ENCODE data around the gene DIRAS1. TPM values are rescaled to one million over a fixed set of nuclear protein-coding genes. Genes with fewer than 3 reads are reported as not detected.

DIRAS1 gene
- total and polyA plus RNA-seq, 2 donors (not counting 3 experiments of a cell fraction or from before 2014, with no cell fraction given): 0.09 to 0.17 TPM

- no peak overlapping the region for H3K4me3 ChIP-seq (replicated peaks in 1 of 3; ENCODE audit: insufficient read depth in 1 of 3, low read depth in 1 of 3, low read length in 3 of 3)
- dilution Hi-C loops (cut with MboI; ENCODE audit: extremely low pct_ligation_motif_present, low sequenced_read_pairs) (no loop called here), intact Hi-C loops (cut with micrococcal nuclease) (no loop called here)
- no peak overlapping the region for H3K9ac ChIP-seq (replicated peaks; ENCODE audit: extremely low read depth, insufficient read depth, low read length)
- POLR2A ChIA-PET: no interaction called here
- H3K4me2 ChIP-seq (ENCODE audit: insufficient read depth, low read length): no peak overlapping the region
- H3K9me1 ChIP-seq (replicated peaks; ENCODE audit: control insufficient read depth, extremely low read depth, insufficient read depth, low read length): no peaks in the 10 kb centered on the region
- no peak overlapping the region for H3K27ac ChIP-seq (ENCODE audit: insufficient read depth, low read depth, low read length)
- H3K27me3 ChIP-seq (ENCODE audit: control insufficient read depth in 2 of 2, insufficient read depth in 2 of 2, low read length in 2 of 2): peaks cover 0 to 2% of the 10 kb centered on the region in 2 experiments
- no peaks in the 10 kb centered on the region for H3K4me1 ChIP-seq (ENCODE audit: control insufficient read depth, extremely low read depth, insufficient read depth, low read length)
- TF ChIP-seq JUN (IDR thresholded peaks at IDR 0.05; ENCODE audit: borderline replicate concordance, insufficient read depth, insufficient read length, low read depth): no peak
- no peaks in the 10 kb centered on the region for H4K20me1 ChIP-seq (replicated peaks; ENCODE audit: control insufficient read depth, extremely low read depth, insufficient read depth, low read length)
- H3K36me3 ChIP-seq (ENCODE audit: control insufficient read depth in 2 of 2, extremely low read depth in 1 of 2, insufficient read depth in 2 of 2, low read length in 2 of 2): no peaks in the 10 kb centered on the region
- H2AFZ ChIP-seq (ENCODE audit: low read depth, low read length): no peak overlapping the region
- FAIRE-seq (no peak), DNase-seq (ENCODE audit: low read depth, low spot score) (no peak)
- CTCF ChIA-PET: no interaction called here
- no peaks in the 10 kb centered on the region for H3K79me2 ChIP-seq (ENCODE audit: control insufficient read depth, insufficient read depth, low read length)
- H3K9me3 ChIP-seq (replicated peaks; ENCODE audit: control insufficient read depth, insufficient read depth, low read length): no peaks in the 10 kb centered on the region
- no TSS peak for BruUV-seq (replicated peaks)
Measured at GRCh38 chr19:2666344-2666994, 54.7 kb downstream of the DIRAS1 start.

GRCh38 chr19:2665103-2665502, 56.1 kb downstream of the DIRAS1 start:
- Histone ChIP-seq H3K9me3 (replicated peaks; ENCODE audit: control insufficient read depth, insufficient read depth, low read length) (no peaks in the 10 kb centered on the region), H3K4me3 (replicated peaks in 1 of 3; ENCODE audit: insufficient read depth in 1 of 3, low read depth in 1 of 3, low read length in 3 of 3) (no peak overlapping the region), H3K4me1 (ENCODE audit: control insufficient read depth, extremely low read depth, insufficient read depth, low read length) (no peaks in the 10 kb centered on the region), H3K4me2 (ENCODE audit: insufficient read depth, low read length) (no peak overlapping the region), H3K9me1 (replicated peaks; ENCODE audit: control insufficient read depth, extremely low read depth, insufficient read depth, low read length) (no peaks in the 10 kb centered on the region), H3K27ac (ENCODE audit: insufficient read depth, low read depth, low read length) (no peak overlapping the region), H3K79me2 (ENCODE audit: control insufficient read depth, insufficient read depth, low read length) (no peaks in the 10 kb centered on the region), H3K9ac (replicated peaks; ENCODE audit: extremely low read depth, insufficient read depth, low read length) (no peak overlapping the region), H3K27me3 (ENCODE audit: control insufficient read depth in 2 of 2, insufficient read depth in 2 of 2, low read length in 2 of 2) (peaks cover 0 to 2% of the 10 kb centered on the region in 2 experiments), H3K36me3 (ENCODE audit: control insufficient read depth in 2 of 2, extremely low read depth in 1 of 2, insufficient read depth in 2 of 2, low read length in 2 of 2) (no peaks in the 10 kb centered on the region), H2AFZ (ENCODE audit: low read depth, low read length) (no peak overlapping the region), H4K20me1 (replicated peaks; ENCODE audit: control insufficient read depth, extremely low read depth, insufficient read depth, low read length) (no peaks in the 10 kb centered on the region)
- FAIRE-seq (no peak), DNase-seq (ENCODE audit: low read depth, low spot score) (no peak)
- CTCF ChIA-PET: no interaction called here
- intact Hi-C loops (cut with micrococcal nuclease) (no loop called here), dilution Hi-C loops (cut with MboI; ENCODE audit: extremely low pct_ligation_motif_present, low sequenced_read_pairs) (no loop called here)
- POLR2A ChIA-PET: no interaction called here
- TF ChIP-seq POLR2A (IDR thresholded peaks at IDR 0.05; ENCODE audit: low read depth, low read length): no peak
- TF ChIP-seq JUN (IDR thresholded peaks at IDR 0.05; ENCODE audit: borderline replicate concordance, insufficient read depth, insufficient read length, low read depth): no peak
- TF ChIP-seq MYC (IDR thresholded peaks at IDR 0.05; ENCODE audit: low read depth, low read length): no peak
- TF ChIP-seq FOS (IDR thresholded peaks at IDR 0.05; ENCODE audit: borderline replicate concordance, insufficient read depth, low read length): no peak
- no TSS peak for BruUV-seq (replicated peaks)

Other genes starting within 250 kb of the DIRAS1 start
- 61.3 and 75.9 TPM in 2 replicates for gene GADD45B, start 245.2 kb downstream of the DIRAS1 start, total RNA-seq
- 249 and 267 TPM in 2 replicates for gene GADD45B, start 245.2 kb downstream of the DIRAS1 start, polyA plus RNA-seq
- 0.72 and 0.84 TPM in 2 replicates for gene GNG7, start 18.7 kb downstream of the DIRAS1 start, total RNA-seq
- 0.25 and 0.29 TPM in 2 replicates for gene GNG7, start 18.7 kb downstream of the DIRAS1 start, polyA plus RNA-seq
- gene SLC39A3, start 18.6 kb upstream of the DIRAS1 start, total RNA-seq: 25.8 and 28.0 TPM in 2 replicates
- gene SLC39A3, start 18.6 kb upstream of the DIRAS1 start, polyA plus RNA-seq: 43.1 and 49.4 TPM in 2 replicates
- gene SGTA, start 61.9 kb upstream of the DIRAS1 start, total RNA-seq: 72.3 and 76.5 TPM in 2 replicates
- 119 and 131 TPM in 2 replicates for gene SGTA, start 61.9 kb upstream of the DIRAS1 start, polyA plus RNA-seq
- gene THOP1, start 64.1 kb upstream of the DIRAS1 start, total RNA-seq: 108 and 115 TPM in 2 replicates
- 82.8 and 88.0 TPM in 2 replicates for gene THOP1, start 64.1 kb upstream of the DIRAS1 start, polyA plus RNA-seq
- 1.6 and 1.8 TPM in 2 replicates for gene ZNF554, start 98.5 kb upstream of the DIRAS1 start, total RNA-seq
- 1.0 and 1.2 TPM in 2 replicates for gene ZNF554, start 98.5 kb upstream of the DIRAS1 start, polyA plus RNA-seq
- 4.7 and 5.4 TPM in 2 replicates for gene ZNF555, start 120.1 kb upstream of the DIRAS1 start, total RNA-seq
- 1.2 and 1.6 TPM in 2 replicates for gene ZNF555, start 120.1 kb upstream of the DIRAS1 start, polyA plus RNA-seq
- not detected in 2 replicates for gene ZNF556, start 146.0 kb upstream of the DIRAS1 start, total RNA-seq
- gene ZNF556, start 146.0 kb upstream of the DIRAS1 start, polyA plus RNA-seq: 0.01 TPM in 1 of 2 replicates, not detected in the other
- gene ZNF57, start 179.6 kb upstream of the DIRAS1 start, total RNA-seq: 3.4 and 3.6 TPM in 2 replicates
- gene ZNF57, start 179.6 kb upstream of the DIRAS1 start, polyA plus RNA-seq: 2.0 TPM in 2 replicates
- 5.9 and 7.0 TPM in 2 replicates for gene ZNF77, start 223.6 kb upstream of the DIRAS1 start, total RNA-seq
- gene ZNF77, start 223.6 kb upstream of the DIRAS1 start, polyA plus RNA-seq: 7.7 and 10.2 TPM in 2 replicates